Midbrain (tissue), 1 donor: Measurements from ENCODE around the gene BTG2.
A peak's percentile ranks its signal among the peaks of the same experiment; 100 is the strongest.

Source experiments
- DNase-seq: peaks from one replicate; lab custom pipeline; 2025; lab: John Stamatoyannopoulos, UW

Gene BTG2

DNA sequence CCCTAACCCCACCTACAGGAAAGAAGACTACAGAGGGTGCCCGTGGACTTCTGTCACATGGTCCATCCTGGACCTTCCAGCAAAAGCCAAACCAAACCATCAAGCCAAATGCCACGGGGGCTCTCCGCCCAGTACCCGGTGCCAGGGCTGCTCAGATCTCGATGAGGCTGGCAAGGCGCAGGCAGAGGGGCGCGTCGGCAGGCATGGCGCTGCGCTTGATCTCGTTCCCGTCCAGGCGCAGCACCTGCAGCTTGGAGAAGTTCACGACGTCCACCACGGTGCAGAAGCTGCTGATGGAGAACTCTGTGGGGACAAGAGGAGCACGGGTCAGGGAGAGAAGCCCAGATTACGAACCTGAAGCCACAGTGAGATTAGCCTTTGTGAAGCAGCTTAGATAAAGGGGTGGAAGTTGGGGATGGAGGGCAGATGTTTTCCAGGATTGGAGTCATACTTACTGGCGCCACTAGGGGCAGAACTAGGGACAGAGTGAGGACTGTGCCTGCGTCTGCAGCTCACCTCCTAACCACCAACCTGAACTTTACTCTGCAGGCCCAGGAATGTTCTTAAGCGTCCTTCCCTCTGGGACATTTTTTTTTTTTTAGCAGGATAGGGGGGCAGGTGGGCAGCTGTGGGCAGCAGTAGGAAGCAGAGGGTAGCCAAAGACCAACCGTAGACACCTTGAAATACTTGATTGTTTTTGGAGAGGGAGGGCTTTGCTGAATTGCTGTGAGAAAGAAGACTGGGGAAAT lies 37.0 kb downstream of the BTG2 start:
- DNase-seq, result peak; percentile 32

DNA sequence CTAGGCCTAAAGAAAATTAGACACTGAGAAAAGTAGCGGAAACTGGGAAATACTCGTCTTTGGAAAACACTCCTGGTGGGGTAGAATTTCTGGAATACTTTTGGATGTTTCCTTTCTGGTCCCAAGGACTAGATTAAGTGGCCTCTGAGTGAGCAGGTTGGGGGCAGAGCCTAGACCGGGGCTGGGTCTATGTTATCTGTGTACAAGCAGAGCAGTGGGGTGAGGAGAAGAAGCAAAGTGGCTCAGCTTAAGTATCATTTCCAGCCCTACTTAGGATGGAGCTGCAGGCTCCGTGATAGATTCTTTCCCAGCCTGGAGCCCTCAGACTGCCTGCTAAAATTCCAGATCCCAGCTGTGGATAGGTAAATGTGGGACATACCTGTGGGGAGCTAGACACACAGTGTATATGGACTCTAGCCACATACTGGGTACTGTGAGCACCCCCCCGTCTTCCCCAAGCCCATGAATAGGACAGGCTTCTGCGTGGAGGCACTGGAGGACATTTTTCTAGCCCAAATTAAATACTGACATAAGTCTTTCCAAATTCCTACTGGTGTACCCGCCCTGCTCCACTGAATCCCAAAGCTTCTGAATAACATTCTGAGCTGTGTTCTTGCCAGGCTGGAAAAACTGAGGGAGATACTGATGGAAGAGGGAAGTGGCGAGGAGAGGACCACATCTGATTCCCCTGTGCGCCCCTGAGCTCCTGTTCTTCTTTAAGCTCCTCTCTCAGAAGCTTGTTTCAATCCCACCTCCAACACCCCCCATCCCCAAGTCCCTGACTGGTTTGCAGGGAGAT lies 38.8 kb downstream of the BTG2 start:
- DNase-seq, result no peak

GRCh38 chr1:203346060-203346768 lies 40.9 kb downstream of the BTG2 start:
- no peak for DNase-seq

DNA sequence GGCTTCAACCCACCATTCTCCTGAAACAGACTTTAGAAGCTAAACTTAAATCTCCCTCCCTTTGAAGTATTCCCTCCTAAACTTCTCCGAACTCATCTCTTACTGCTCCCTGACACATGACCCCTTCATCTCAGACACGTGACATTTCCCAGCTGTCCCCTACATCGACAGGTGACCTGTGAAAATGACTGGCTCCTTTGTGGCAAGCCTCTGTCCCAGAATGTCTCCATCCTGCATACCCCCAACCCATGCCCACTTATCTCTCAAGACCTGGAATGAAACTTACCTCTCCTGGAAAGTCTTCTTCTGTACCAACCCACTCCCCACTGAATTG lies 41.4 kb downstream of the BTG2 start:
- no peak for DNase-seq

DNA sequence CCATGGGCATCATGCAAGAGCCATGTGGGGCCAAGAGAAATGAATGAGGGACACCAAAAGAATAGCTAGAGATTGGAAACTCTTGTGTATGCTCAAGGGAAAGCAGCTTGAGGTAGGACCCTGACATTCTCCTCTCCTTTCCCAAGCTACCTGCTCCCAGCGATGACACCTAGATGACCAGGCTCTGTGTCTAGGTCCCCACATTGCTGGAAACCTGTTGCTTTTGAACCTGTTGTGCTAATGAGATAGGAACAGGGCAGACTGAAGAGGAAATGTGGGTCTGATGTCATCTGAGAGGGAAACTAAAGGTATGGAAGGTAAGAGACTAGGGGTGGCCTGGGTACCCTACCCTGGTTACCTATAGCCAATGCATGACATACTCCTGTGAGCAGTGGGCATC lies 43.8 kb downstream of the BTG2 start:
- DNase-seq, result no peak

GRCh38 chr1:203349773-203350524 lies 44.6 kb downstream of the BTG2 start:
- DNase-seq, result peak; percentile 58

GRCh38 chr1:203351037-203351625 lies 45.8 kb downstream of the BTG2 start, which contains the start of gene FMOD:
FMOD (minus strand) TSS chr1:203351122; CDS start chr1:203348270, 2,852 bp downstream.
- no peak for DNase-seq

- no peak for DNase-seq
Measured at GRCh38 chr1:203353486-203353885, 48.2 kb downstream of the BTG2 start.

GRCh38 chr1:203354246-203354645 lies 48.9 kb downstream of the BTG2 start:
- DNase-seq, result no peak

DNA sequence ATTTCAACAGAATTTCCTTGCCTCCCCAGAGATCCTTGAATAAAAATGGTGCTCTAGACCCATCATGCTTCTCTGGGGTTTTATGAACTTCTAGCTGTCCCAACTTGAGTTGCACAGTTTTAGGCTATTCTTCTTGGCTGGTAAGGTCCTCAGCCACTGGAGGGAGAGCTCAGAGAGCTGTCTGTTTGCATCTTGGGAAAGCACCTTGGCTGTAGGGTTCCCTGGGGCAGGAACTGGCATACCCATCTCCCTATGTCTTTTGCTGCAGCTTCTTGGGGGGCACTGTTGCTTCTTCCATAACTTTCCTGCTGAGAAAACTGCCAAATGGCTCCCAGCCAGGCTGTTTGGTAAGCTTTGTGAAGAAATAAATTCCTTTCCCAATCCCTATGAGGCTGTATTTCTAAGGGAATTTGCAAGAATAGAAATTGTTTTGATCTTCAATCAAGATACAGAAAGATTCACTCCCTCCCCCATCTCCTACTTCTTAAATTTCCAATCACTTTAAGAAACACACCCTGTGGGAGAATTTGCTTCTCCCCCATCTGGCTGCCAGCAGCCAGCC lies 53.8 kb downstream of the BTG2 start:
- no peak for DNase-seq
